IMR-90 (cell line): Measurements from ENCODE around the gene RGSL1. TPM values are rescaled to one million over a fixed set of nuclear protein-coding genes. Genes with fewer than 3 reads are reported as not detected.

ENCODE experiments used
- ATAC-seq: fragments of 200-7000 bp; cut with Tn5 transposase; 2 replicates; pipeline ENCODE4 v1.9.1; 2020; ENCODE audit warnings: low read depth, mild to moderate bottlenecking, moderate library complexity
- BruUV-seq: library from RNA; stranded (reverse); fragments of 400-500 nt; replicated peaks from 2 replicates; lab custom pipeline; 2021; lab: Mats Ljungman, UMichigan
- CTCF ChIA-PET: fragments of 300-600 bp; formaldehyde crosslinking; extraction: SDS; loops from one replicate; lab custom pipeline; 2021; ENCODE audit warnings: antibody characterized with exemption; lab: Yijun Ruan, JAX
- POLR2A ChIA-PET: fragments of 300-600 bp; sonication (Branson Sonifier 250); formaldehyde crosslinking; loops from one replicate; lab custom pipeline; 2022; ENCODE audit warnings: antibody characterized with exemption; ENCODE audit not compliant: unreplicated experiment; lab: Charles Lee
- DNase-seq: peaks from one replicate; pipeline ENCODE4 v3.0.0; 2013
- H2AFZ ChIP-seq: replicated peaks from 2 replicates; pipeline ENCODE3; 2013; ENCODE audit warnings: low read length, mild to moderate bottlenecking; ENCODE audit not compliant: poor library complexity
- H2AK5ac ChIP-seq: 2 replicates; pipeline ENCODE4 v1.6.1; 2013; ENCODE audit warnings: low read depth, low read length, inconsistent platforms
- H2AK9ac ChIP-seq: replicated peaks from 2 replicates; pipeline ENCODE3; 2013; ENCODE audit warnings: mild to moderate bottlenecking, low read depth, low read length, moderate library complexity; ENCODE audit not compliant: poor library complexity
- H2BK120ac ChIP-seq: 2 replicates; pipeline ENCODE4 v1.6.1; 2013; ENCODE audit warnings: low read depth, low read length, inconsistent platforms
- H2BK15ac ChIP-seq: 3 replicates; pipeline ENCODE4 v1.6.1; 2013; ENCODE audit warnings: low read depth, low read length, inconsistent platforms
- H2BK20ac ChIP-seq: 2 replicates; pipeline ENCODE4 v1.6.1; 2013; ENCODE audit warnings: low read depth, mild to moderate bottlenecking, inconsistent platforms, low read length, moderate library complexity
- H2BK5ac ChIP-seq: 2 replicates; pipeline ENCODE4 v1.6.1; 2013; ENCODE audit warnings: mild to moderate bottlenecking, low read depth, low read length, inconsistent platforms; ENCODE audit not compliant: poor library complexity, severe bottlenecking
- H3K14ac ChIP-seq: replicated peaks from 2 replicates; pipeline ENCODE4 v1.6.1; 2013; ENCODE audit warnings: low read depth, low read length, inconsistent platforms
- H3K18ac ChIP-seq: 2 replicates; pipeline ENCODE4 v1.6.1; 2013; ENCODE audit warnings: low read depth, low read length, control low read depth
- H3K23ac ChIP-seq: 2 replicates; pipeline ENCODE4 v1.6.1; 2013; ENCODE audit warnings: low read depth, low read length, inconsistent platforms
- H3K27ac ChIP-seq: 2 replicates; pipeline ENCODE4 v1.5.1; 2013; ENCODE audit warnings: mild to moderate bottlenecking, control low read depth, low read length; ENCODE audit not compliant: insufficient read depth
- H3K27me3 ChIP-seq: 2 replicates; pipeline ENCODE4 v1.6.1; 2013; ENCODE audit warnings: low read length; ENCODE audit not compliant: control insufficient read depth, insufficient read depth
- H3K36me3 ChIP-seq: 2 replicates; pipeline ENCODE4 v1.6.1; 2013; ENCODE audit warnings: low read length, mixed read lengths; ENCODE audit not compliant: control insufficient read depth, insufficient read depth
- H3K4ac ChIP-seq: 2 replicates; pipeline ENCODE4 v1.6.1; 2013; ENCODE audit warnings: low read depth, low read length, inconsistent platforms
- H3K4me1 ChIP-seq: 2 replicates; pipeline ENCODE4 v1.6.1; 2013; ENCODE audit warnings: low read length, mixed read lengths; ENCODE audit not compliant: control insufficient read depth, insufficient read depth
- H3K4me2 ChIP-seq: 2 replicates; pipeline ENCODE4 v1.6.1; 2013; ENCODE audit warnings: low read depth, mild to moderate bottlenecking, control low read depth, low read length, moderate library complexity
- H3K4me3 ChIP-seq: 2 replicates; pipeline ENCODE4 v1.5.1; 2013; ENCODE audit warnings: low read depth, mild to moderate bottlenecking, control low read depth, low read length, moderate library complexity; ENCODE audit not compliant: insufficient read depth
- H3K56ac ChIP-seq: 2 replicates; pipeline ENCODE4 v1.6.1; 2013; ENCODE audit warnings: low read length, inconsistent platforms; ENCODE audit not compliant: insufficient read depth; ENCODE audit errors: extremely low read depth
- H3K79me1 ChIP-seq, 2 experiments: 2 replicates each; pipeline ENCODE4 v1.6.1; 2013; ENCODE audit warnings: low read length in 2 of 2, inconsistent platforms in 1 of 2, low read depth in 1 of 2
- H3K9ac ChIP-seq: 2 replicates; pipeline ENCODE4 v1.6.1; 2013; ENCODE audit warnings: low read depth, low read length, control low read depth
- H3K9me1 ChIP-seq: 2 replicates; pipeline ENCODE4 v1.6.1; 2013; ENCODE audit warnings: low read length, inconsistent platforms; ENCODE audit not compliant: insufficient read depth
- H3K9me3 ChIP-seq: 2 replicates; pipeline ENCODE4 v1.6.1; 2013; ENCODE audit warnings: low read length; ENCODE audit not compliant: control insufficient read depth, insufficient read depth
- H4K20me1 ChIP-seq: 2 replicates; pipeline ENCODE4 v1.6.1; 2013; ENCODE audit warnings: low read length, inconsistent platforms; ENCODE audit not compliant: insufficient read depth
- H4K5ac ChIP-seq: 2 replicates; pipeline ENCODE4 v1.6.1; 2013; ENCODE audit warnings: mild to moderate bottlenecking, low read depth, low read length, control low read depth
- H4K8ac ChIP-seq, 2 experiments: 2 replicates each; pipeline ENCODE4 v1.6.1; 2013; ENCODE audit warnings: low read depth in 2 of 2, low read length in 2 of 2, control low read depth in 1 of 2, inconsistent platforms in 1 of 2
- H4K91ac ChIP-seq: 2 replicates; pipeline ENCODE4 v1.6.1; 2013; ENCODE audit warnings: low read depth, low read length, inconsistent platforms; ENCODE audit not compliant: insufficient read depth
- CHD1 ChIP-seq: IDR thresholded peaks from 2 replicates; pipeline ENCODE4 v1.6.1; 2012; ENCODE audit warnings: low read depth, low read length, improper control_type of control experiment
- ELK1 ChIP-seq: fragments of 150-350 bp; IDR thresholded peaks from 2 replicates; pipeline ENCODE4 v1.6.1; 2016; ENCODE audit warnings: low read depth, mild to moderate bottlenecking, low read length, moderate library complexity, borderline replicate concordance
- FOS ChIP-seq: fragments of 150-350 bp; IDR thresholded peaks from 2 replicates; pipeline ENCODE4 v1.6.1; 2016; ENCODE audit warnings: low read depth, low read length
- MAFK ChIP-seq: IDR thresholded peaks from 2 replicates; pipeline ENCODE4 v1.6.1; 2012; ENCODE audit warnings: low read depth, low read length, improper control_type of control experiment
- POLR2A ChIP-seq: IDR thresholded peaks from 2 replicates; pipeline ENCODE4 v1.6.1; 2012; ENCODE audit warnings: mild to moderate bottlenecking, low read depth, low read length
- WGBS, 2 experiments: methylation state at CpG; one replicate each; pipeline versions ENCODE4 v1.1.5 to v1.1.7; 2013; ENCODE audit warnings: missing lambda C conversion rate in 2 of 2; ENCODE audit not compliant: insufficient read length in 1 of 2; ENCODE audit errors: extremely low coverage in 2 of 2; 5-methylcytosine and 5-hydroxymethylcytosine counted together
- dilution Hi-C: fragments of 300-500 bp; cut with HindIII; formaldehyde crosslinking; loops from one replicate; pipeline ENCODE4 v1.14.3; 2018; ENCODE audit warnings: low sequenced_read_pairs; ENCODE audit not compliant: unreplicated experiment
- in situ Hi-C: fragments of 300-500 bp; cut with MboI; formaldehyde crosslinking; loops from 3 replicates; pipeline ENCODE4 v1.14.3; 2019; ENCODE audit warnings: low sequenced_read_pairs, inconsistent platforms, mixed read lengths
- intact Hi-C: fragments of 100-400 bp; cut with micrococcal nuclease; formaldehyde crosslinking; loops from 2 replicates; pipeline ENCODE4 v1.10.0; 2022
- polyA plus RNA-seq, 3 experiments: library from polyadenylated mRNA; depleted of rRNA; stranded (reverse); fragments of >200 nt; gene quantifications; 2 replicates each; pipeline ENCODE4 v1.2.3, GENCODE V29; 2012; ENCODE audit warnings: low replicate concordance in 1 of 3
- total RNA-seq: library from RNA; depleted of rRNA; stranded (reverse); fragments of >200 nt; gene quantifications from 2 replicates; pipeline ENCODE4 v1.2.3, GENCODE V29; 2012
- TF ChIP-seq, protein P1 (sequence below): fragments of 150-350 bp; IDR thresholded peaks from 2 replicates; pipeline ENCODE4 v1.6.1; 2017; ENCODE audit warnings: mild to moderate bottlenecking, antibody characterized with exemption, low read length, low read depth

RGSL1 gene
- total and polyA plus RNA-seq, 2 of the 4 experiments (the other 2 are of a cell fraction) = not detected

GRCh38 chr1:182586380-182586779 is 136.4 kb downstream of the RGSL1 start:
- H3K9me1 ChIP-seq = no peaks in the 10 kb centered on the region
- H3K27me3 ChIP-seq = no peaks in the 10 kb centered on the region
- H3K56ac ChIP-seq = no peak overlapping the region
- no peak overlapping the region for H2AK9ac ChIP-seq
- H3K4ac ChIP-seq = no peak overlapping the region
- H2BK120ac ChIP-seq = no peak overlapping the region
- DNase-seq (no peak), ATAC-seq (no peak)
- no peak overlapping the region for H4K5ac ChIP-seq
- no peak overlapping the region for H3K9ac ChIP-seq
- ChIA-PET CTCF (interaction anchor here (1.3 kb wide), 1 partner anchor 9 kb away, joined by 3 read pairs; no protein-coding TSS in a partner anchor), POLR2A (no interaction called here)
- no peak overlapping the region for H2AFZ ChIP-seq
- no peak overlapping the region for H3K23ac ChIP-seq
- no peak overlapping the region for H3K18ac ChIP-seq
- H2BK5ac ChIP-seq = no peak overlapping the region
- dilution Hi-C loops (no loop called here), intact Hi-C loops (no loop called here), in situ Hi-C loops (no loop called here)
- no peak overlapping the region for H3K27ac ChIP-seq
- 85% methylated on average over 4 of the region's 11 CpGs; no CpG with 5 or more reads in 1 of the 2 experiments for WGBS, 2 experiments
- H4K20me1 ChIP-seq = no peaks in the 10 kb centered on the region
- H3K9me3 ChIP-seq = no peaks in the 10 kb centered on the region
- no peaks in the 10 kb centered on the region for H3K79me1 ChIP-seq
- H4K91ac ChIP-seq = no peak overlapping the region
- no peak overlapping the region for H4K8ac ChIP-seq
- H2BK15ac ChIP-seq = no peak overlapping the region
- H3K36me3 ChIP-seq = peaks cover 7% of the 10 kb centered on the region; the same call in 1 of the 2 replicates
- no peak overlapping the region for H3K14ac ChIP-seq
- H3K4me1 ChIP-seq = no peaks in the 10 kb centered on the region
- no TSS peak for BruUV-seq
- H3K4me2 ChIP-seq = no peak overlapping the region
- H2AK5ac ChIP-seq = no peak overlapping the region
- no peak overlapping the region for H3K4me3 ChIP-seq
- TF ChIP-seq, protein P1, sequence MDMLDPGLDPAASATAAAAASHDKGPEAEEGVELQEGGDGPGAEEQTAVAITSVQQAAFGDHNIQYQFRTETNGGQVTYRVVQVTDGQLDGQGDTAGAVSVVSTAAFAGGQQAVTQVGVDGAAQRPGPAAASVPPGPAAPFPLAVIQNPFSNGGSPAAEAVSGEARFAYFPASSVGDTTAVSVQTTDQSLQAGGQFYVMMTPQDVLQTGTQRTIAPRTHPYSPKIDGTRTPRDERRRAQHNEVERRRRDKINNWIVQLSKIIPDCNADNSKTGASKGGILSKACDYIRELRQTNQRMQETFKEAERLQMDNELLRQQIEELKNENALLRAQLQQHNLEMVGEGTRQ = no peak
- TF ChIP-seq FOS (no peak), POLR2A (no peak), MAFK (no peak), ELK1 (no peak), CHD1 (no peak)
- H2BK20ac ChIP-seq = no peak overlapping the region
